HepG2 (cell line): ENCODE results near the gene VWA7. TPM values are rescaled to one million over a fixed set of nuclear protein-coding genes. Genes with fewer than 3 reads are reported as not detected.

Experiments used
- BORCS8-MEF2B ChIP-seq: sonication (generic); formaldehyde crosslinking; IDR thresholded peaks from 2 replicates; pipeline ENCODE4 v1.8.0; 2022; ENCODE audit warnings: mild to moderate bottlenecking, missing genetic modification reagents
- E2F2 ChIP-seq: sonication (generic); formaldehyde crosslinking; IDR thresholded peaks from 2 replicates; pipeline ENCODE4 v1.4.0; 2020; ENCODE audit warnings: missing genetic modification reagents, borderline replicate concordance
- HOMEZ ChIP-seq: IDR thresholded peaks from 2 replicates; pipeline ENCODE4 v1.6.1; 2016; ENCODE audit warnings: low read depth
- HOXD1 ChIP-seq: sonication (generic); formaldehyde crosslinking; IDR thresholded peaks from 2 replicates; pipeline ENCODE4 v1.5.0; 2020; ENCODE audit warnings: missing genetic modification reagents
- KDM1A ChIP-seq: IDR thresholded peaks from 2 replicates; pipeline ENCODE4 v1.6.1; 2016; ENCODE audit warnings: missing compliant biosample characterization
- KIAA2018 ChIP-seq: sonication (generic); formaldehyde crosslinking; IDR thresholded peaks from 2 replicates; pipeline ENCODE4 v1.5.0; 2020; ENCODE audit warnings: mild to moderate bottlenecking, missing genetic modification reagents, borderline replicate concordance
- LCORL ChIP-seq, 2 experiments: fragments of 450-650 bp in 1 of 2; sonication (generic) in 1 of 2; formaldehyde crosslinking in 1 of 2; IDR thresholded peaks; 2 replicates each; pipeline versions ENCODE4 v1.5.0 to v1.6.1; 2017 to 2020; ENCODE audit warnings: antibody characterized with exemption in 1 of 2, missing genetic modification reagents in 1 of 2
- MAF1 ChIP-seq: sonication (generic); formaldehyde crosslinking; IDR thresholded peaks from 2 replicates; pipeline ENCODE4 v1.5.0; 2020; ENCODE audit warnings: missing genetic modification reagents, borderline replicate concordance
- MTF1 ChIP-seq: sonication (generic); formaldehyde crosslinking; IDR thresholded peaks from 2 replicates; pipeline ENCODE4 v1.5.0; 2020; ENCODE audit warnings: missing genetic modification reagents
- NR3C1 ChIP-seq: sonication (generic); formaldehyde crosslinking; IDR thresholded peaks from 2 replicates; pipeline ENCODE4 v1.4.0; 2020; ENCODE audit warnings: missing genetic modification reagents
- RFX3 ChIP-seq: IDR thresholded peaks from 2 replicates; pipeline ENCODE4 v1.6.1; 2016; ENCODE audit warnings: missing biosample characterization, missing genetic modification reagents
- SOX5 ChIP-seq: IDR thresholded peaks from 2 replicates; pipeline ENCODE4 v1.6.1; 2016; ENCODE audit warnings: borderline replicate concordance
- TBP ChIP-seq: sonication (generic); formaldehyde crosslinking; IDR thresholded peaks from 2 replicates; pipeline ENCODE4 v1.5.0; 2020; ENCODE audit warnings: missing genetic modification reagents
- YEATS2 ChIP-seq: sonication (generic); formaldehyde crosslinking; IDR thresholded peaks from 2 replicates; pipeline ENCODE4 v1.4.0; 2020; ENCODE audit warnings: missing genetic modification reagents, borderline replicate concordance
- ZFP82 ChIP-seq: sonication (generic); formaldehyde crosslinking; IDR thresholded peaks from 2 replicates; pipeline ENCODE4 v1.5.1; 2020; ENCODE audit warnings: mild to moderate bottlenecking, missing genetic modification reagents, borderline replicate concordance
- ZMYM3 ChIP-seq: sonication (generic); formaldehyde crosslinking; IDR thresholded peaks from 2 replicates; pipeline ENCODE4 v1.5.1; 2020; ENCODE audit warnings: mild to moderate bottlenecking, missing genetic modification reagents
- ZNF296 ChIP-seq: sonication (generic); formaldehyde crosslinking; conservative IDR thresholded peaks from 2 replicates; pipeline ENCODE4 v1.5.0; 2020; ENCODE audit warnings: mild to moderate bottlenecking, missing genetic modification reagents
- ZNF362 ChIP-seq: sonication (generic); formaldehyde crosslinking; IDR thresholded peaks from 2 replicates; pipeline ENCODE4 v1.4.0; 2020; ENCODE audit warnings: missing genetic modification reagents, mild to moderate bottlenecking, borderline replicate concordance
- polyA plus RNA-seq, 8 experiments: library from polyadenylated mRNA; depleted of rRNA in 3 of 8; stranded (reverse) in 7 of 8; unstranded in 1 of 8; fragments of >200 nt; fragmentation: Illumina TruSeq in 4 of 8; extraction: Trizol in 4 of 8; gene quantifications; 2 replicates each; pipeline versions ENCODE4 v1.2.1 to v1.2.3, GENCODE V29; 2011 to 2016; ENCODE audit warnings: low read depth in 4 of 8, missing spikeins in 1 of 8, mixed read lengths in 1 of 8; ENCODE audit not compliant: insufficient read depth in 1 of 8
- total RNA-seq, 5 experiments: library from RNA; depleted of rRNA; stranded (reverse); fragments of >200 nt; fragmentation: Illumina TruSeq; extraction: Trizol; gene quantifications; 2 replicates each; pipeline ENCODE4 v1.2.3, GENCODE V29; 2016; ENCODE audit warnings: low read depth in 1 of 5

Gene VWA7
- total and polyA plus RNA-seq, 2 of the 13 experiments (the other 11 are each of a cell fraction or from before 2014, with no cell fraction given): 0.86 to 3.3 TPM

GRCh38 chr6:31769684-31770371 lies 7.3 kb downstream of the VWA7 start (continued):
- TF ChIP-seq E2F2 (CRISPR knock-in tag): no peak
- TF ChIP-seq YEATS2 (CRISPR knock-in tag): peak; percentile 75; the same call in 1 of the 2 replicates
- no peak for TF ChIP-seq ZNF362
- peak; percentile 61 for TF ChIP-seq SOX5
- TF ChIP-seq KIAA2018 (CRISPR knock-in tag): no peak
- TF ChIP-seq HOMEZ (CRISPR knock-in tag): peak; percentile 48; the same call in 1 of the 2 replicates
- no peak for TF ChIP-seq LCORL (IDR thresholded peaks at IDR 0.05)
- TF ChIP-seq LCORL (CRISPR knock-in tag; IDR thresholded peaks at IDR 0.05): peak; percentile 81
- TF ChIP-seq MAF1 (CRISPR knock-in tag): no peak
- TF ChIP-seq KDM1A (CRISPR knock-in tag): peak; percentile 53; the same call in 1 of the 2 replicates
- TF ChIP-seq BORCS8-MEF2B (CRISPR knock-in tag): no peak
- TF ChIP-seq ZNF296: no peak
- TF ChIP-seq MTF1: no peak
- TF ChIP-seq NR3C1 (CRISPR knock-in tag): no peak
- TF ChIP-seq ZMYM3 (CRISPR knock-in tag): peak; percentile 46; the same call in 1 of the 2 replicates
- TF ChIP-seq HOXD1 (CRISPR knock-in tag): no peak
- TF ChIP-seq ZFP82 (CRISPR knock-in tag): no peak
- no peak; the same call in 1 of the 2 replicates for TF ChIP-seq RFX3 (CRISPR knock-in tag)
- no peak for TF ChIP-seq TBP (CRISPR knock-in tag)
